MG63 (cell line): ENCODE measurements around the gene UBE2QL1. TPM values are rescaled to one million over a fixed set of nuclear protein-coding genes. Genes with fewer than 3 reads are reported as not detected.

ENCODE experiments used
- DNase-seq: peaks from one replicate; pipeline ENCODE4 v3.0.0-alpha.2; 2020
- H3K27me3 ChIP-seq: fragments of 250-450 bp; sonication (Bioruptor Pico); 2 replicates; pipeline ENCODE4 v1.5.1; 2020; ENCODE audit warnings: mild to moderate bottlenecking, moderate library complexity
- H3K36me3 ChIP-seq: fragments of 250-450 bp; sonication (Bioruptor Pico); 2 replicates; pipeline ENCODE4 v1.5.1; 2020; ENCODE audit warnings: mild to moderate bottlenecking, moderate library complexity
- H3K4me3 ChIP-seq: fragments of 250-450 bp; sonication (Bioruptor Pico); 2 replicates; pipeline ENCODE4 v1.5.1; 2020; ENCODE audit warnings: mild to moderate bottlenecking, moderate library complexity
- H3K9me3 ChIP-seq: fragments of 250-450 bp; sonication (Bioruptor Pico); 2 replicates; pipeline ENCODE4 v1.5.1; 2020; ENCODE audit warnings: mild to moderate bottlenecking, moderate library complexity
- total RNA-seq: library from RNA; depleted of rRNA; stranded (reverse); fragments of >200 nt; shearing (Covaris generic); gene quantifications from 2 replicates; pipeline ENCODE4 v1.2.3, GENCODE V29; 2014; ENCODE audit warnings: low replicate concordance

Gene UBE2QL1
- total RNA-seq, 1 experiment from 2014 or later, result not detected

GRCh38 chr5:6419340-6419852 is 29.3 kb upstream of the UBE2QL1 start:
- Histone ChIP-seq H3K27me3 (peaks cover 8% of the 10 kb centered on the region; the same call in 1 of the 2 replicates), H3K4me3 (no peak overlapping the region), H3K9me3 (no peaks in the 10 kb centered on the region), H3K36me3 (no peaks in the 10 kb centered on the region)
- no peak for DNase-seq

- no peak for DNase-seq
- Histone ChIP-seq H3K9me3 (no peaks in the 10 kb centered on the region), H3K27me3 (peaks cover 20% of the 10 kb centered on the region), H3K4me3 (no peak overlapping the region), H3K36me3 (no peaks in the 10 kb centered on the region)
Measured at GRCh38 chr5:6423327-6424109, 25.1 kb upstream of the UBE2QL1 start.

GRCh38 chr5:6424110-6424659 is 24.5 kb upstream of the UBE2QL1 start:
- no peak for DNase-seq

GRCh38 chr5:6424700-6425099 is 24.0 kb upstream of the UBE2QL1 start:
- H3K27me3 ChIP-seq, result peaks cover 17% of the 10 kb centered on the region
- no peak for DNase-seq
- no peaks in the 10 kb centered on the region for H3K36me3 ChIP-seq
- H3K9me3 ChIP-seq, result no peaks in the 10 kb centered on the region
- no peak overlapping the region for H3K4me3 ChIP-seq

More at GRCh38 chr5:6424110-6424659, 24.5 kb upstream of the UBE2QL1 start:
- Histone ChIP-seq H3K9me3 (no peaks in the 10 kb centered on the region), H3K36me3 (no peaks in the 10 kb centered on the region), H3K4me3 (no peak overlapping the region), H3K27me3 (peaks cover 20% of the 10 kb centered on the region)

- H3K4me3 ChIP-seq, result no peak overlapping the region
- no peaks in the 10 kb centered on the region for H3K36me3 ChIP-seq
- H3K9me3 ChIP-seq, result no peaks in the 10 kb centered on the region
- DNase-seq, result no peak
- H3K27me3 ChIP-seq, result peaks cover 12% of the 10 kb centered on the region
Measured at GRCh38 chr5:6427694-6428093, 21.0 kb upstream of the UBE2QL1 start.

GRCh38 chr5:6430418-6431028 is 18.1 kb upstream of the UBE2QL1 start:
- no peak for DNase-seq
- Histone ChIP-seq H3K4me3 (no peak overlapping the region), H3K36me3 (no peaks in the 10 kb centered on the region), H3K9me3 (no peaks in the 10 kb centered on the region), H3K27me3 (peaks cover 25% of the 10 kb centered on the region)

GRCh38 chr5:6431214-6432195 is 17.2 kb upstream of the UBE2QL1 start:
- H3K4me3 ChIP-seq, result no peak overlapping the region
- H3K9me3 ChIP-seq, result no peaks in the 10 kb centered on the region
- peaks cover 21% of the 10 kb centered on the region for H3K27me3 ChIP-seq
- no peaks in the 10 kb centered on the region for H3K36me3 ChIP-seq
- DNase-seq, result no peak

- peaks cover 21% of the 10 kb centered on the region for H3K27me3 ChIP-seq
- no peak for DNase-seq
- H3K9me3 ChIP-seq, result no peaks in the 10 kb centered on the region
- H3K4me3 ChIP-seq, result no peak overlapping the region
- no peaks in the 10 kb centered on the region for H3K36me3 ChIP-seq
Measured at GRCh38 chr5:6432206-6432605, 16.5 kb upstream of the UBE2QL1 start.

GRCh38 chr5:6434731-6435130 is 13.9 kb upstream of the UBE2QL1 start:
- H3K9me3 ChIP-seq, result no peaks in the 10 kb centered on the region
- H3K4me3 ChIP-seq, result no peak overlapping the region
- H3K36me3 ChIP-seq, result no peaks in the 10 kb centered on the region
- H3K27me3 ChIP-seq, result peaks cover 14% of the 10 kb centered on the region
- DNase-seq, result no peak

GRCh38 chr5:6435356-6435755 is 13.3 kb upstream of the UBE2QL1 start:
- DNase-seq, result no peak
- H3K9me3 ChIP-seq, result no peaks in the 10 kb centered on the region
- H3K36me3 ChIP-seq, result no peaks in the 10 kb centered on the region
- H3K4me3 ChIP-seq, result no peak overlapping the region
- peaks cover 14% of the 10 kb centered on the region for H3K27me3 ChIP-seq

GRCh38 chr5:6436715-6437331 is 11.8 kb upstream of the UBE2QL1 start:
- no peaks in the 10 kb centered on the region for H3K36me3 ChIP-seq
- no peak overlapping the region for H3K4me3 ChIP-seq
- no peaks in the 10 kb centered on the region for H3K9me3 ChIP-seq
- no peak for DNase-seq
- H3K27me3 ChIP-seq, result peaks cover 17% of the 10 kb centered on the region

- H3K27me3 ChIP-seq, result peaks cover 8% of the 10 kb centered on the region
- no peaks in the 10 kb centered on the region for H3K36me3 ChIP-seq
- H3K4me3 ChIP-seq, result no peak overlapping the region
- peaks cover 6% of the 10 kb centered on the region; the same call in 1 of the 2 replicates for H3K9me3 ChIP-seq
- DNase-seq, result peak; percentile 55
Measured at GRCh38 chr5:6439588-6440550, 8.8 kb upstream of the UBE2QL1 start.

- no peak overlapping the region for H3K4me3 ChIP-seq
- H3K9me3 ChIP-seq, result peaks cover 6% of the 10 kb centered on the region; the same call in 1 of the 2 replicates
- no peaks in the 10 kb centered on the region for H3K36me3 ChIP-seq
- no peak for DNase-seq
- H3K27me3 ChIP-seq, result peaks cover 3% of the 10 kb centered on the region; the same call in 1 of the 2 replicates
Measured at GRCh38 chr5:6442333-6442732, 6.3 kb upstream of the UBE2QL1 start.

- Histone ChIP-seq H3K4me3 (no peak overlapping the region), H3K9me3 (peaks cover 6% of the 10 kb centered on the region; the same call in 1 of the 2 replicates), H3K36me3 (no peaks in the 10 kb centered on the region), H3K27me3 (peaks cover 3% of the 10 kb centered on the region; the same call in 1 of the 2 replicates)
- no peak for DNase-seq
Measured at GRCh38 chr5:6443326-6443725, 5.3 kb upstream of the UBE2QL1 start.

- peaks cover 27% of the 10 kb centered on the region for H3K27me3 ChIP-seq
- peaks cover 6% of the 10 kb centered on the region; the same call in 1 of the 2 replicates for H3K9me3 ChIP-seq
- H3K36me3 ChIP-seq, result no peaks in the 10 kb centered on the region
- no peak for DNase-seq
- no peak overlapping the region for H3K4me3 ChIP-seq
Measured at GRCh38 chr5:6446042-6446441, 2.6 kb upstream of the UBE2QL1 start.
